DMS114 treated with DMSO at 0.1 percent for 48 hours (cell line): Measurements from ENCODE around the gene SLC19A1.
"Not testable (repeated sequence)": the region's sequence is repeated elsewhere in the genome, so short reads cannot be mapped to it uniquely, and the experiment has no call there.

Experiments used
- DNase-seq: peaks from one replicate; lab custom pipeline; 2025; ENCODE audit not compliant: unreplicated experiment; lab: John Stamatoyannopoulos, UW

Gene SLC19A1

GRCh38 chr21:45576838-45577737 lies 34.8 kb upstream of the SLC19A1 start:
- DNase-seq = no peak

GRCh38 chr21:45575993-45576837 lies 34.0 kb upstream of the SLC19A1 start:
- no peak for DNase-seq

GRCh38 chr21:45575304-45575992 lies 33.2 kb upstream of the SLC19A1 start:
- DNase-seq = no peak

GRCh38 chr21:45574691-45575090 lies 32.5 kb upstream of the SLC19A1 start:
- DNase-seq = no peak

- no peak for DNase-seq
These were observed 31.9 kb upstream of the SLC19A1 start for GRCh38 chr21:45574081-45574501.

GRCh38 chr21:45573452-45574035 lies 31.3 kb upstream of the SLC19A1 start:
- DNase-seq = no peak

- no peak for DNase-seq
These were observed 30.7 kb upstream of the SLC19A1 start for GRCh38 chr21:45572783-45573451.

GRCh38 chr21:45572231-45572630 lies 30.0 kb upstream of the SLC19A1 start:
- DNase-seq = no peak

GRCh38 chr21:45571641-45572040 lies 29.4 kb upstream of the SLC19A1 start:
- DNase-seq = no peak

GRCh38 chr21:45570826-45571601 lies 28.8 kb upstream of the SLC19A1 start:
- no peak for DNase-seq

GRCh38 chr21:45570071-45570470 lies 27.8 kb upstream of the SLC19A1 start:
- DNase-seq = no peak

GRCh38 chr21:45568383-45568782 lies 26.1 kb upstream of the SLC19A1 start:
- DNase-seq = no peak

GRCh38 chr21:45564137-45564536 lies 21.9 kb upstream of the SLC19A1 start:
- DNase-seq = not testable (repeated sequence)

- DNase-seq = no peak
These were observed 20.7 kb upstream of the SLC19A1 start for GRCh38 chr21:45562965-45563364.

- no peak for DNase-seq
These were observed 20.2 kb upstream of the SLC19A1 start for GRCh38 chr21:45562402-45562801.

GRCh38 chr21:45561241-45561640 lies 19.0 kb upstream of the SLC19A1 start:
- DNase-seq = not testable (repeated sequence)

- no peak for DNase-seq
These were observed 18.1 kb upstream of the SLC19A1 start for GRCh38 chr21:45560106-45561021.
